ENCODE measurements around the gene ARHGEF19. TPM values are rescaled to one million over a fixed set of nuclear protein-coding genes. Genes with fewer than 3 reads are reported as not detected.

The ARHGEF19 gene
- total and polyA plus RNA-seq, 8 donors, result 10.4 to 67.7 (median 56.5) TPM

GRCh38 chr1:16236511-16237342, 24.3 kb upstream of the ARHGEF19 start, which contains the start of gene CPLANE2:
TSS of gene CPLANE2 (minus strand) at chr1:16237183. CDS start at chr1:16236742, 441 bp downstream.
- peak; percentile 88 to 99 (median 96) for DNase-seq
- Histone ChIP-seq H3K27me3 (no peaks in the 10 kb centered on the region), H3K4me1 (peaks cover 15 to 21% of the 10 kb centered on the region in 2 donors), H3K9me3 (no peaks in the 10 kb centered on the region), H3K27ac (peak within 1 kb of the TSS; percentile 76 to 86), H3K4me3 (peak within 1 kb of the TSS; percentile 70 to 71), H3K36me3 (peaks cover 0 to 3% of the 10 kb centered on the region in 2 donors)
- intact Hi-C loops (cut with DNase I), result no loop called here
- TF ChIP-seq CTCF (IDR thresholded peaks at IDR 0.05), result no peak
- peak; percentile 95 for ATAC-seq

- intact Hi-C loops (cut with DNase I), result no loop called here
- Histone ChIP-seq H3K36me3 (peaks cover 0 to 3% of the 10 kb centered on the region in 2 donors), H3K9me3 (no peaks in the 10 kb centered on the region), H3K27me3 (no peaks in the 10 kb centered on the region), H3K4me3 (peak overlapping the region; percentile 70 to 71), H3K27ac (peak overlapping the region; percentile 76 to 86), H3K4me1 (peaks cover 15 to 21% of the 10 kb centered on the region in 2 donors)
- no peak for TF ChIP-seq CTCF (IDR thresholded peaks at IDR 0.05)
- peak; percentile 75 for ATAC-seq
- no peak for DNase-seq
Observed at GRCh38 chr1:16235944-16236510, 23.6 kb upstream of the ARHGEF19 start.

- intact Hi-C loops (cut with DNase I), result no loop called here
Observed at GRCh38 chr1:16235347-16235746, 22.9 kb upstream of the ARHGEF19 start.

GRCh38 chr1:16233431-16233830, 21.0 kb upstream of the ARHGEF19 start:
- Histone ChIP-seq H3K27me3 (peaks cover 0 to 7% of the 10 kb centered on the region in 2 donors), H3K4me1 (peaks cover 15 to 21% of the 10 kb centered on the region in 2 donors), H3K27ac (no peak overlapping the region), H3K36me3 (peaks cover 0 to 3% of the 10 kb centered on the region in 2 donors), H3K4me3 (no peak overlapping the region), H3K9me3 (no peaks in the 10 kb centered on the region)
- intact Hi-C loops (cut with DNase I), result no loop called here
- no peak for DNase-seq
- ATAC-seq, result no peak
- TF ChIP-seq CTCF (IDR thresholded peaks at IDR 0.05), result no peak

More at GRCh38 chr1:16235347-16235746, 22.9 kb upstream of the ARHGEF19 start:
- ATAC-seq (no peak), DNase-seq (no peak)
- Histone ChIP-seq H3K4me3 (no peak overlapping the region), H3K4me1 (peaks cover 15 to 21% of the 10 kb centered on the region in 2 donors), H3K27ac (no peak overlapping the region), H3K36me3 (peaks cover 0 to 3% of the 10 kb centered on the region in 2 donors), H3K27me3 (no peaks in the 10 kb centered on the region), H3K9me3 (no peaks in the 10 kb centered on the region)
- no peak for TF ChIP-seq CTCF (IDR thresholded peaks at IDR 0.05)

GRCh38 chr1:16232316-16232710, 19.9 kb upstream of the ARHGEF19 start:
- Histone ChIP-seq H3K4me1 (peaks cover 9 to 28% of the 10 kb centered on the region in 2 donors), H3K27me3 (peaks cover 10 to 18% of the 10 kb centered on the region in 2 donors), H3K36me3 (peaks cover 0 to 3% of the 10 kb centered on the region in 2 donors), H3K4me3 (no peak overlapping the region), H3K27ac (no peak overlapping the region), H3K9me3 (no peaks in the 10 kb centered on the region)
- intact Hi-C loops (cut with DNase I), result no loop called here
- TF ChIP-seq CTCF (IDR thresholded peaks at IDR 0.05), result no peak
- ATAC-seq, result no peak
- peak in 1 of 4 donors; percentile 61 for DNase-seq

Data from left lung (tissue), 10 donors.